PC-9 (cell line): ENCODE results near the gene KRT8.

Source experiments
- CTCF ChIP-seq: fragments of 200-600 bp; sonication (generic); conservative IDR thresholded peaks from 2 replicates; pipeline ENCODE4 v1.6.1; 2017; ENCODE audit warnings: mixed run types, antibody characterized with exemption, mild to moderate bottlenecking, moderate library complexity
- EZH2 ChIP-seq: fragments of 200-600 bp; sonication (generic); IDR thresholded peaks from 2 replicates; pipeline ENCODE4 v1.8.0; 2017; ENCODE audit warnings: antibody characterized with exemption, low read depth

- TF ChIP-seq EZH2 (no peak), CTCF (no peak)
Observed at GRCh38 chr12:52917800-52918199, 12.9 kb upstream of the KRT8 start.
